Liver (tissue), 3 donors: ENCODE measurements around the gene CADPS.

ENCODE experiments used
- RAD21 ChIP-seq, 2 donors: IDR thresholded peaks; 2 replicates each; pipeline ENCODE4 v1.6.1; 2016; ENCODE audit warnings: antibody characterized with exemption in 2 of 2, mild to moderate bottlenecking in 2 of 2
- TAF1 ChIP-seq: conservative IDR thresholded peaks from 2 replicates; pipeline ENCODE4 v1.6.1; 2016; ENCODE audit warnings: antibody characterized with exemption, mild to moderate bottlenecking
- TF ChIP-seq, protein P1 (sequence below): fragments of 150-350 bp; IDR thresholded peaks from 2 replicates; pipeline ENCODE4 v1.5.1; 2017; ENCODE audit warnings: improper control_type of control experiment, low read depth, low read length; ENCODE audit not compliant: missing input control
- TF ChIP-seq, protein P2 (sequence below): IDR thresholded peaks from 2 replicates; pipeline ENCODE4 v1.6.1; 2016; ENCODE audit warnings: antibody characterized with exemption
- donor health status: healthy.
- donor health status: healthy.

DNA sequence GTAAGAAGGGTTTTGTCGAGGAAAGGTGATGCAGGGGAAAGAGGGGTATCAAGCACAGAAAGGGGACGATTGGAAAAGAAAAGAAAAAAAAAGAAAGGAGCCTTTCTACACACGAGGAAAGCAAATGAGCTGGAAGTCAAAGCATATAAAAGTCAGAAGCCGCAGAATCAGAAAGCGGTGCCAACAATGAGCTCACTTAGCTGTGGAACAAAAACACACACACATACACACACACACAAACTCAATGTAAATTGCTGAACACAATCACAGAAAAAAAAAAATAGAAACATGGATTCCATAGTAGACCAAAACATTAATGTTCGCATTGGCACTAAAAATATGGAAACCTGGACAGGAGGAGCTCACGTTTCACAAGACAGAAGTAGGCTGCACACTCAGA, 438.4 kb downstream of the CADPS start:
- TF ChIP-seq, protein P1, sequence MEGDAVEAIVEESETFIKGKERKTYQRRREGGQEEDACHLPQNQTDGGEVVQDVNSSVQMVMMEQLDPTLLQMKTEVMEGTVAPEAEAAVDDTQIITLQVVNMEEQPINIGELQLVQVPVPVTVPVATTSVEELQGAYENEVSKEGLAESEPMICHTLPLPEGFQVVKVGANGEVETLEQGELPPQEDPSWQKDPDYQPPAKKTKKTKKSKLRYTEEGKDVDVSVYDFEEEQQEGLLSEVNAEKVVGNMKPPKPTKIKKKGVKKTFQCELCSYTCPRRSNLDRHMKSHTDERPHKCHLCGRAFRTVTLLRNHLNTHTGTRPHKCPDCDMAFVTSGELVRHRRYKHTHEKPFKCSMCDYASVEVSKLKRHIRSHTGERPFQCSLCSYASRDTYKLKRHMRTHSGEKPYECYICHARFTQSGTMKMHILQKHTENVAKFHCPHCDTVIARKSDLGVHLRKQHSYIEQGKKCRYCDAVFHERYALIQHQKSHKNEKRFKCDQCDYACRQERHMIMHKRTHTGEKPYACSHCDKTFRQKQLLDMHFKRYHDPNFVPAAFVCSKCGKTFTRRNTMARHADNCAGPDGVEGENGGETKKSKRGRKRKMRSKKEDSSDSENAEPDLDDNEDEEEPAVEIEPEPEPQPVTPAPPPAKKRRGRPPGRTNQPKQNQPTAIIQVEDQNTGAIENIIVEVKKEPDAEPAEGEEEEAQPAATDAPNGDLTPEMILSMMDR: no peak
- TF ChIP-seq RAD21 (IDR thresholded peaks at IDR 0.05): no peak
- TF ChIP-seq TAF1: no peak
- TF ChIP-seq, protein P2, sequence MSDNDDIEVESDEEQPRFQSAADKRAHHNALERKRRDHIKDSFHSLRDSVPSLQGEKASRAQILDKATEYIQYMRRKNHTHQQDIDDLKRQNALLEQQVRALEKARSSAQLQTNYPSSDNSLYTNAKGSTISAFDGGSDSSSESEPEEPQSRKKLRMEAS: no peak
